Suppressor macrophage treated with lipopolysaccharide for 1 hour (primary cell): ENCODE measurements around the gene WASF3.

Experiments used
- DNase-seq, 3 donors: peaks; one replicate each; pipeline ENCODE4 v3.0.0-alpha.2; 2020 to 2022

The WASF3 gene

DNA sequence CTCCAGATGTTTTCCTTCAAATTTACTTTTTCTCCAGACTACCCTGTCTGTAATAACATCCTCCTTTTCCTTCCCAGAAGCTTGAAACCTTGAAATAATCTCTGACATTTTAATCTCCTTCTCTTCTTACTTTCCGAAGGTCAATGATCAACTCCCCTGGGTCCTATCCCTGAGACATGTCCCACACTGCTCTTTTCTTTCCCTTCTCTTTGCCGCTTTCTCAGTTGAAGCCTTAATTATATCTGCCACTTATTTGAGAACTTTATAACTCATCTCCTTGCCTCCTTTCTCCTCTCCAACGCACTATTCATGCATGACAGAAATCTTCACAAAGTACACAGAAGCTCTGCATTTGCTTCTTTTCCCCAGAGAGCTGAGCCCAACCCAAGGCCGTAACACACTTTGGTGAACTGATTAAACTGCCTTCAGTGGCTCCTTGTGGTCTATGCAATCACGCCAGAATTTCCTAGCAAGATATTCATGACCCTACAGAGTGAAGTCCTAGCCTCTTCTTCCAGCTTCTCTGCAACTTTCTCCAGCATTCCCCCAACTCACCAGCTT, 9.2 kb upstream of the WASF3 start:
- DNase-seq, result no peak

- DNase-seq, result no peak
Measured at GRCh38 chr13:26549713-26550112, 7.8 kb upstream of the WASF3 start.

- DNase-seq, result no peak
Measured at GRCh38 chr13:26551255-26551860, 6.1 kb upstream of the WASF3 start.

DNA sequence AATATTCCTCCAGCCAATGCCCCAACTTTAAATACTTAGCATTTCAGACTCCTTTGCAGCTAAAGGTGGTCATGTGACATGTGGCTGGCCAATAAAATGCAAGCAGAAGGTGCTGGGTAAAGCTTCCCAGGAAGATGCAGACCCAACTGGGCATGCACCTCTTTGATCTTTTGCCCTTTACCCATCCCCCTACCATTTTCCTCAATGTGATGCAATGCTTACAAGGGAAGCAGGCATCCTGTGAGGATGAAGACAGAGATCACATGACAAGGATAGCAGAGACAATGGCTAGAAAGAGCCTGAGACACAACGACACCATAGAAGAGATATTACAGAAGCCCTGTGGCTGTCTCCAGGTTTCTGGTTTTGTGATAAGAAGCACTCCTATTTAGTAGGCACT, 2.1 kb upstream of the WASF3 start:
- DNase-seq, result no peak

GRCh38 chr13:26557051-26557392, 461 bp upstream of the WASF3 start:
- no peak for DNase-seq

GRCh38 chr13:26558074-26558805, 757 bp downstream of the WASF3 start:
- DNase-seq, result peak in 1 of 3 donors; percentile 2

DNA sequence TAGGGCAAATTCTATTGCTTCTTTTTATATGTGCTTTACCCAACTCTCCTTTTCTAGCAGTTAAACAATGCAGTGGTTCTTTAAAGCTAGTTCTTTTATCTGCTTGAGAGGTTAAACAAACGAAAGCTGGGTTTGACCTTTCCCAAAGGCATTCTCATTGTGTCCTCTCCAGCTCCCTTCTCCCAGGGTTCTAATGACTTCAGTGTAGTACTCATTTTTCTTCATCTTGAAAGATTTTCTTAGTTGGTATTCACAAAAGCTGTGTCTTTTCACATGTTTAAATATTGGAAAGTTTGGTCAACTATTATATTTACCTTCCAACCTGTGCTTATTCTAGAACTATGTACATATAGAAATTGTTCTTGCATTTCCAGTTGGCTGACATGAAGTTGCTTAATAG, 1.5 kb downstream of the WASF3 start:
- no peak for DNase-seq

DNA sequence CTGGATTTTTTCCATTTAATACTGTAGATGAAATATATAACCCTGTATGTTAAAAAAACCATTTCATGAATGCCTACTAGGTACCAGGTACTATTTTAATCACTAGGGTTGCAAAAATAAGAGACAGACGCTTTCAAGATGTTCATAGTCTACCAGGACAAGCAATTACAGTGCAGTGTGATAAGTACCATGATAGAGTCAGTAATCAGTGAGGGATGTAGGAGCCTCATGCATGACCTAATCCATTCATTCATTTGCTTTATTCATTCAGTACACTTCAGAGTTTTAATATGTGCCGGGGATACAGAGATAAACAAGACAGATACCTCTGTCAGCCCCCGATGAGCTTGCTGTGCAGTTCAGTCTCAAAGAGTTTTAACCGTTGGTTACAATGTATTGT, 3.0 kb downstream of the WASF3 start:
- DNase-seq, result no peak

DNA sequence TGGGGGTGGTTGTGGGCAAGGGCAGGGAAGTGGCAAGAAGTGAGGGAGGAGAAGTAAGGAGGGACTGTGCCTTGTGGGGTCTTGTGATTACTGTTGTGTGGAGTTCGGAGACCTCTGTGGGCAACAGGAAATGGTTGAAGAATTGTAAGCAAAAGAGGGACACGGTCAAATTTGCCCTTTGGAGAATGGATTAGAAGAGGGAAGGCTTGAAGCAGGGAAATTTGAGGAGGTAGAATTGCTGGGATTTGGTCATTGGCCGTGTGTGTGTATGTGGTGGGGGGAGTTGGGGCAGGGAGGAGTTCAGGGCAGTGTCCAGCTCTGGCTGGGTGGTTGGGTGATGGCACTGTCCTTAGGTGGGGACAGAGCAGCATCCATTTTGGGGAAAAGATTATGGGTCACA, 3.6 kb downstream of the WASF3 start:
- no peak for DNase-seq

DNA sequence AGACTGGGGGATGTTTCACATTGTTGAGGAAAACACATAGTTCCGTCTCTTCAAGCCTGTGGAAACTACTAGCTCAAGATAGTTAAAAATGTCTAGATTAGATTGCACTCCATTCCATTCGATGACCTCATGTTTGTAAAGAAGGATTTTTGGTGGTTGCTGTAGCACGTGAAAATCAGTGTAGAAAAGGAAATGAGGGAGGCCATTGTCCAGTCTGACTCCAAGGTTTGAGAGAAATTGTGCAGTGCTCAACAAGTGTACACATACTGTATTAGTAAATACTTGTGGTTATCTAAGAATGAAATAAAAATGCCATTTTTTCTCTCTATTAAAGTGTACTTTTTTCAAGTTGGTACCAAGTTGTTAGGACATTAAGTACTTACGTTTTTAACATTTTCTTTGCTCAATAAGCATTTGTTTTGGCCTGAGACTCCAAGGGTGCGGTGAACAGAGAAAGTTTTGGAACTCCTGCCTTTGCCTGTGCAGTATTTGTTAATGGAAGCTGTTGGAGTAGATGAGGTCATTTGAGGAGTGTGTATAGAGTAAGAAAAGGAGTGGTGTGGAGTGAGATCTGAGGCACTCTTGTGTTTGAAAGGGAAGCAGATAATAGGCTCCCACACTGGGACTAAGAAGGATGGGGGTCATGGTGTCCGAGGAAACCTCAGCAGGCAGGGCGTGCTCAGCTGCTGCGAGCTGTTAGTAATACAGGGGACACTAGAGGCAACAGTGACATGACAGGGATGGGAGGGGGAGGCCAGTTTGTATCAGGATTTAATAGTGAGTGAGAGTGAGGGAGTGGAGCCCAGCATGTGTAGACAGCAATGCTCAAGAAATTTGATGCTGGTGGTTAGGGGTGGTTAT, 4.4 kb downstream of the WASF3 start:
- DNase-seq, result no peak

GRCh38 chr13:26562512-26562890, 5.0 kb downstream of the WASF3 start:
- no peak for DNase-seq

GRCh38 chr13:26563713-26564112, 6.2 kb downstream of the WASF3 start:
- DNase-seq, result no peak

DNA sequence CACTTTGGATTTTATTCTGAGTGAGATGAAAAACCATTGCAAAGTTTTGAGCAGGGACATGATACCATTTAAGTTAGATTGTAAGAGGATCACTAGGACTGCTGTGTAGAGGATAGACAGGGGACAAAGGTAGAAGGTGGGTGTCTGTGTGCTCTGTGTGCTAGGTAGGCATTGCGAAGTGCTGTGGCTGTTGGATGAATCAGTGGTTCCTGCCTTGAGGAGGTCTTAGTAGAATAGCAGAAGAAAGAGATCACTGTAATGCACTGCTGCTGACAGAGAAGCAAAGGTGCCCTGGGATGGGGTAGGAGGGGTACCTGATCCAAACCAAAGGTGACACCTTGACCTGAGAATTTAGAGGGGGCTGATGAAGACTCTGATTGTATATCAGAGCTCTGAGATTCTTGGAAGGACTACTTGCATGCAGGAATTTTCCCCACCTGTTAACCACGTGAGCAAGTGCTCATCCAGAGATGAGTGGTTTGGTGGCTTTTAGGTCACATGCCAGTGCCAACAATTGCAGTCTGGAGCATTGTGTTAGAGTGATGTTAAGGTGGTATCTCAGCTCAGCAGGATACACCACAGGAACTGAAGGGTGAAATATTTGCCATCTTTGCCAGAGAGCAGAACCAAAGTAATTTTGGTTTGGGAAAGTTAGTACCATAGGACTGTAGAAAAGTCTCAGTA, 10.8 kb downstream of the WASF3 start:
- no peak for DNase-seq

DNA sequence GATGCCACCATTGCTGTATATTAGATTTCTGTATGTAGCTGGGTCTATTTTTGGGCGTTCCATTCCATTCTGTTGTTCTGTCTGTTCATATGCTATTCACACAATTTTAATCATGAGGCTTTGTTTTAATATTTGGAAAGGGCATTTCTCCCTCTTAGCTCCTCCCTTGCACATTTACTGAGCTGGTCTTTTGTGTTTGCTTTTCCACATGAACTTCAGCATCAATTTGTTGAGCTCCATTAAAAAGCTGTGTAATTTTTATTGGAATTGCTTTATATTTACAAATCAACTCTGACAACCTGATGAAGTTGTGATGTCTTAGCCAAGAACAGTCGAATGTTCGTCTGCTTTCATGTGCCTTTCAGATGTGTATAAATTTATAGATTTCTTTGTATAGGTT, 14.0 kb downstream of the WASF3 start:
- no peak for DNase-seq

GRCh38 chr13:26575244-26575643, 17.8 kb downstream of the WASF3 start:
- no peak for DNase-seq

GRCh38 chr13:26579580-26579979, 22.1 kb downstream of the WASF3 start:
- no peak for DNase-seq

DNA sequence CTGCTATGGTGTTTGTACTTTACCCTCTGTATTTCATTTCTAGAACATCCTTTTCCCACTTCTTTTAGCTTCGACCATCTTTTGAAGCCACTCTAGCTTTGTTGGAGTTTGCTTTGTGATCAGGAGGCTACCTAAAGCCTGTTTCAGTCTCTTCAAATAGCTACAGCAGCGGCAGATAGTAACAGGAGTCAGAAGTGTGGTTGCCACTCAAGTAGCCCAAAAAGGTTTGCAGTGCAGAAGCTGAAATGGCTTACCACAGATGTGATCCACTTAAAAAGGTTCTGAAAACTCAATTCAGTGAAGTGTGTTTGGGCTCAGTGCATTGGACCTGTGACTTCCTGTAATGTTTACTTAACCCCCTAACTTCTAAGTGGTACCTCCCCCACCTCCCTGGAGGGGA, 26.2 kb downstream of the WASF3 start:
- no peak for DNase-seq

DNA sequence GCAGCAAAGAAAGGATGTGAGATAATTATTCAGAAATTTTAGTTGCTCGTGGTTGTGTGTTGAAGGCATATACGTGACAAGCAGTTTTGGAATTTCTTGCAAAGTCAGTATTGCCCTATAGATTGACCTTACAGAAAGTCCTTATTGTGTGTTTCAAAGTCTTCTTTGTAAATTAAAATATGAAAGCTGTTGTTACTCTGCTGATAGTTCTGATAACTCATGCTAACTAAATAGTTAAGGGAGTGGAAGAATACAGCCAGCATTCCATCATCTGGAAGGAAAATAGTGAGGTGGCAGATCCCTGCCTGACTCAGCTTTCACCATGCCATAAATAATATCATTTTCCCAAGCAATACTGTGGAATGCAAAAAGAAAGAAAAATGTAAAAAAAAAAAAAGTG, 27.2 kb downstream of the WASF3 start:
- no peak for DNase-seq

DNA sequence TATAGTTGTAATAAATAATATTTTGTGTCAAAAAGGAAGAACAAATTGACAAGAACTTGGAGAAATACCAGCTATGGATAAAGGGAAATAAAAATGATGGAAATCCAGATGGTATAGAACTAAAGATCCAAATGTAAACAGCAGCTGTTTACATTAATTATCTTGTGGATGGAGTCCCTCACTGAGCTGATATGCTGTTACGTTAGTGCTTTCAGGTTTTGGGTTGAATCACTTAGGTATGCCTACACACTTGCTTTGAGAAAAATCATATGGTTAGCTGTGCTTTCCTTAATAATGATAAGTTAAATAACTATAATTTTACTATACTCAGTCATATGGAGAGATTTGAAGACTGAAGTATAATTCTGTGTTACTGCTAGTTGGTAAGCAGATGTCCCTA, 27.7 kb downstream of the WASF3 start:
- no peak for DNase-seq

DNA sequence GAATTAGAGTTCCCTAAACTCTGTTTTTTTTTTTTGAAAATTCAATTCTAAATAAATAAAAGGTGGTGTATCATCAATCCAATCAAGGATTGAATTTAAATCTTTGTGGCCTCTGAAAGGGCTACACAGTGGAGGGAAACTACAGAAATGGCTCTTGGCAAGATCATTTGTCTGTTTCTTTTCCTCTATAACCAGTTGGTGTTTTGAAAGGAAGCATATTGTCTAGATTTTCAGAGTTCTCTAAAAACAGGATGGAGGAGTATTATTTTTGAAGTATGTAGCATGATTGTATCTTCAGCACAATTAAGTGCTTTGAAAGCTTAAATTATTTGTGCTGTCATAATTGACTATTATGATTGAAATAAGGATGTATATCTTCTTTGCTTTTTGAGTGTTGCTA, 29.8 kb downstream of the WASF3 start:
- DNase-seq, result no peak

DNA sequence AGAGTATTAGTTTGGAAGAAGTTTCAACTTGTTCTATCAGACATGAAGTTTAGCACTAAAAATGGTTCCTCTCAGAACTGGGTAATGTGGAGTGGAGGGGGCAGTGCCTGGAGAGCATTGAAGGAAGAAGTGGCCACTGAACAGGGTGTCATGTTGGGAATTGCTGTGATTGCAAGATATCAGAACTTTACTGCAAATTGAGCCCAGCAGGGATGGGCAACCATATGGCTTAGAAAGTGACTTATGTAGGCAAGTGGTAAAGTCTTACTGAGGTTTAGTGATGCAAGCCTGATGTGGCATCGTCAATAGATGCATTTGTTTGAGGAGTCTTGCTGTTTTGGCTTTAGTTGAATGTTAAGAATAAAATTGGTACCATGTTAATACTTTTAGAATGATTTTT, 31.7 kb downstream of the WASF3 start:
- DNase-seq, result no peak

GRCh38 chr13:26589754-26590153, 32.3 kb downstream of the WASF3 start:
- DNase-seq, result no peak

DNA sequence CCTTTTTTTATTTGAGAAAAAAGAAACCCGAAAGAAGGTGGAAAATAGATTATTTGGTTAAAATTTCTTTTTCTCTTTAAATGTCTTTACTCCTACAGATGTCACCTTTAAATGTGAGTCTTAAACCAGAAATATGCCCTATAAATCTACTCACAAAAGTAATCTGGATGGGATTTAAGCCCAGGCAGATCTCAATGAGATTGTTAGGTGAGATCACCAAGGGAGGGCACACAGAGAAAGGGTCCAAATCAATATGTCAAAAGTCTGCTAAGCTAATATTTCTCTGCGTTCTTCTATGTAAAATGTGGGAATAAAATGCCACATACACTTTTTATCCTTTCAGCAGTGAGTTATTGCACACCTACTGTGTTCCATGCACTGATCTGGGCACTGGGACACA, 32.9 kb downstream of the WASF3 start:
- DNase-seq, result no peak
